Measurements from ENCODE around the gene CCSAP.
"Not testable (repeated sequence)": the region's sequence is repeated elsewhere in the genome, so short reads cannot be mapped to it uniquely, and the experiment has no call there.

Gene CCSAP

GRCh38 chr1:229325401-229325800 is 17.4 kb downstream of the CCSAP start:
- DNase-seq: no peak

- no peak for DNase-seq
Measured at GRCh38 chr1:229323885-229324553, 18.8 kb downstream of the CCSAP start.

- no peak for DNase-seq
Measured at GRCh38 chr1:229323201-229323600, 19.6 kb downstream of the CCSAP start.

- DNase-seq: no peak
Measured at GRCh38 chr1:229319487-229319886, 23.4 kb downstream of the CCSAP start.

- no peak for DNase-seq
Measured at GRCh38 chr1:229318056-229318455, 24.8 kb downstream of the CCSAP start.

- no peak for DNase-seq
Measured at GRCh38 chr1:229316166-229316565, 26.7 kb downstream of the CCSAP start.

GRCh38 chr1:229310833-229311232 is 32.0 kb downstream of the CCSAP start:
- no peak for DNase-seq

- no peak for DNase-seq
Measured at GRCh38 chr1:229309684-229310083, 33.2 kb downstream of the CCSAP start.

- no peak for DNase-seq
Measured at GRCh38 chr1:229309074-229309473, 33.8 kb downstream of the CCSAP start.

- DNase-seq: no peak
Measured at GRCh38 chr1:229305392-229305791, 37.5 kb downstream of the CCSAP start.

- no peak for DNase-seq
Measured at GRCh38 chr1:229303855-229304254, 39.0 kb downstream of the CCSAP start.

GRCh38 chr1:229302740-229303139 is 40.1 kb downstream of the CCSAP start:
- DNase-seq: no peak

- DNase-seq: no peak
Measured at GRCh38 chr1:229300099-229300757, 42.6 kb downstream of the CCSAP start.

GRCh38 chr1:229298887-229299503 is 43.9 kb downstream of the CCSAP start:
- no peak for DNase-seq

GRCh38 chr1:229298420-229298819 is 44.4 kb downstream of the CCSAP start:
- DNase-seq: no peak

- no peak for DNase-seq
Measured at GRCh38 chr1:229297746-229298145, 45.1 kb downstream of the CCSAP start.

- DNase-seq: no peak
Measured at GRCh38 chr1:229296541-229296941, 46.3 kb downstream of the CCSAP start.

GRCh38 chr1:229295745-229296144 is 47.1 kb downstream of the CCSAP start:
- no peak for DNase-seq

GRCh38 chr1:229293528-229294204 is 49.2 kb downstream of the CCSAP start:
- DNase-seq: no peak

- not testable (repeated sequence) for DNase-seq
Measured at GRCh38 chr1:229291686-229292085, 51.2 kb downstream of the CCSAP start.

GRCh38 chr1:229288516-229288915 is 54.3 kb downstream of the CCSAP start:
- DNase-seq: no peak

- no peak for DNase-seq
Measured at GRCh38 chr1:229287267-229287666, 55.6 kb downstream of the CCSAP start.

GRCh38 chr1:229286099-229286766 is 56.6 kb downstream of the CCSAP start:
- DNase-seq: no peak
